GM21723 (cell line): ENCODE results near the gene RRP1.

Experiments used
- ATAC-seq: cut with Tn5 transposase; IDR thresholded peaks from one replicate; pipeline ENCODE4 v1.9.1; 2021; ENCODE audit warnings: mild to moderate bottlenecking, moderate library complexity; ENCODE audit not compliant: unreplicated experiment

RRP1 gene

GRCh38 chr21:43758811-43759210 is 30.6 kb upstream of the RRP1 start:
- no peak for ATAC-seq

GRCh38 chr21:43759651-43760050 is 29.7 kb upstream of the RRP1 start:
- ATAC-seq = no peak

GRCh38 chr21:43760391-43760958 is 28.9 kb upstream of the RRP1 start:
- no peak for ATAC-seq

- ATAC-seq = no peak
These were observed 27.5 kb upstream of the RRP1 start for GRCh38 chr21:43761886-43762285.

GRCh38 chr21:43762303-43763128 is 26.9 kb upstream of the RRP1 start:
- no peak for ATAC-seq

- ATAC-seq = no peak
These were observed 25.4 kb upstream of the RRP1 start for GRCh38 chr21:43763901-43764523.

GRCh38 chr21:43764576-43765495 is 24.5 kb upstream of the RRP1 start:
- no peak for ATAC-seq

GRCh38 chr21:43766734-43767497 is 22.5 kb upstream of the RRP1 start:
- ATAC-seq = no peak

- no peak for ATAC-seq
These were observed 21.8 kb upstream of the RRP1 start for GRCh38 chr21:43767498-43767983.

- ATAC-seq = no peak
These were observed 21.2 kb upstream of the RRP1 start for GRCh38 chr21:43767984-43768867.

GRCh38 chr21:43768868-43769167 is 20.6 kb upstream of the RRP1 start:
- ATAC-seq = no peak

- no peak for ATAC-seq
These were observed 19.9 kb upstream of the RRP1 start for GRCh38 chr21:43769325-43769958.

GRCh38 chr21:43770066-43770655 is 19.2 kb upstream of the RRP1 start:
- ATAC-seq = no peak

GRCh38 chr21:43771199-43771675 is 18.1 kb upstream of the RRP1 start:
- no peak for ATAC-seq

- no peak for ATAC-seq
These were observed 17.5 kb upstream of the RRP1 start for GRCh38 chr21:43771698-43772424.

GRCh38 chr21:43772425-43772821 is 17.0 kb upstream of the RRP1 start:
- no peak for ATAC-seq

- no peak for ATAC-seq
These were observed 15.2 kb upstream of the RRP1 start for GRCh38 chr21:43774163-43774562.

- ATAC-seq = no peak
These were observed 14.2 kb upstream of the RRP1 start for GRCh38 chr21:43775190-43775589.
